IPS-NIHi7 (cell line): ENCODE data around the gene CABLES2.

ENCODE experiments used
- DNase-seq: peaks from one replicate; pipeline ENCODE4 v3.0.0; 2012; ENCODE audit warnings: mixed read lengths; ENCODE audit errors: extremely low spot score

Gene CABLES2

GRCh38 chr20:62350629-62351422 lies 56.3 kb downstream of the CABLES2 start:
- no peak for DNase-seq

GRCh38 chr20:62350098-62350628 lies 56.9 kb downstream of the CABLES2 start:
- DNase-seq = no peak

DNA sequence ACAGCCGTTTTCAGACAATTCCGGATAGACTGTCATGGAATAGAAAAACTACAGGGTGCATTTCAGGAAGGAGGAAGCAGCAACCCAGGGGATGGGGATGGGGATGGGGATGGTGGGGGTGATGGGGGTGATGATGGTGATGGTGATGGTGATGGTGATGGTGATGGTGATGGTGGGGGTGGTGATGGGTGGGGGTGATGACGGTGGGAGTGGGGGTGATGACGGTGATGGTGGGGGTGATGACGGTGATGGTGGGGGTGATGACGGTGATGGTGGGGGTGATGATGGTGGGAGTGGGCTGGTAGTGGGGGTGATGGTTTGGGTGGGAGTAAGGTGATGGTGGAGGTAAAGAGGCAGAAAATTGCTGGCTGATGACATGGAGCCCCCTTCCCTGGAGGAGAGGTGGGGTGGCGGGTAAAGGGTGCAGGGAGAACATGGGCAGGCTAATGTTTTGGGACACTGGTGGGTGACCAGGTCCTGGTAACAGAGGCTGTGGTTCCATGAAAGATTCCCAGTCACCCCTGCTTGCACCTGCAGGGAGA lies 57.5 kb downstream of the CABLES2 start:
- DNase-seq = no peak

DNA sequence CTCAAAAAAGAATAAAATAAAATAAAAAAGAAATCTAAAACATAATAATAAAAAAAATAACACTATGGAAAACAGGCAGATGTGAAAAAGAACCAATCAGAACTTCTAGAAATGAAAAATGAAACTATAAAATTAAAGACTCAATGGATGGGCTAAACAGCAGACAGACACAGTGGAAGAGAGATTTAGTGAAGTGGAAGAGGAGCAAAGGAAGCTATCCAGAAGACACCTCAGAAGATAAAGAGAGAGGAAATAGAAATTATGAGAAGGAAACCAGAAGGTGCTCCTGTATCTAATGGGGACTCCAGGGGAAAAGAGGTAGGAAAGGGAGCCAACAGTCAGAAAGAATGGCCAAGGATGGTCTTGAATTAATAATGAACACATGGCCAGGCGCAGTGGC lies 58.5 kb downstream of the CABLES2 start:
- DNase-seq = no peak

GRCh38 chr20:62347445-62347844 lies 59.6 kb downstream of the CABLES2 start:
- DNase-seq = no peak

DNA sequence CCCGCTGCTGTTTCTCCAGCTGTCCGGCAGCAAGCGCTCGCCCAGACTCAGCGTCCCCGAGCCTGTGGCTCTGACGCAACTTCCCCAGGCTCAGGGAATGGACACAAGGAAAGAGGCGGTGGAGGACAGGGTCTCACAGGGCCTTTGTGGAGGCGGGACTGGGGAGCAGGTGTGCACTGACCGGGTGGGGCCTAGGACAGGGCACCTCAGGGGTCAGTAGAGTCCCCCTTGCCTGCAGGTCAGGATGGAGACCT lies 60.0 kb downstream of the CABLES2 start:
- DNase-seq = no peak

DNA sequence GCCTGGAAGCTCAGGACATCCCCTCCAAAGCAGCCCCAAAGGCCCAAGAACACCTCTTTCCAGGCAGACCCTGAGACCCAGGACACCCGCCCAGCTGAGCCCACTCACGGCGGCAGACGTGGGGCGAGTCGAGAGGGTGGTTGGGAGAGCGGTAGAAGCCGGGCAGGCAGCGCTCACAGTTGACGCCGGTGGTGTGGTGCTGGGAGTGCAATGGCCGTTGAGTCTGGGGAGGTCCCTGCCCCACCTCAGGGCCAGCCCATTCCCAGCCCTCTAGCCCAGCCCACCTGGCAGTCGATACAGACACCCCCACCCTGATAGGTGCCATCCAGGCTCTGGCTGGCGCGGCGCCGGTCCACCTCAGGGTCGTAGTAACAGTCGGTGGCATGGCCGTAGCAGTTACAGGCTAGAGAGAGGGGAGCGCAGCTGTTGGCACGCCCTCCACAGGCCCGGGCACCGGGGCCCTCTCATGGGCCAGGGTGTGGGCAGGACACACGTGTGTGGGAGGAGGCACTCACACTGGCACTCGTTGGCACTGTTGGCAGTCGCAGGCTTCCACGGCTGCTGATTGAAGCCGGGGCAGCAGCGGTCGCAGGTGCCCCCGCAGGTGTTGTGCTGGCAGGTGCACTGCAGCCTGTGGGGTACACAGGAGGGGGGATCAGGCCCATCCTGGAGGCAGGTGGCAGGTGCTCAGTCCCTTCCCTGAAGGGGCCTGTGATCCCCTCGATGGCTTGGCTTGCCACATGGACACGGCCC lies 60.5 kb downstream of the CABLES2 start:
- no peak for DNase-seq

- DNase-seq = no peak
Measured at GRCh38 chr20:62345681-62346370, 61.3 kb downstream of the CABLES2 start.

DNA sequence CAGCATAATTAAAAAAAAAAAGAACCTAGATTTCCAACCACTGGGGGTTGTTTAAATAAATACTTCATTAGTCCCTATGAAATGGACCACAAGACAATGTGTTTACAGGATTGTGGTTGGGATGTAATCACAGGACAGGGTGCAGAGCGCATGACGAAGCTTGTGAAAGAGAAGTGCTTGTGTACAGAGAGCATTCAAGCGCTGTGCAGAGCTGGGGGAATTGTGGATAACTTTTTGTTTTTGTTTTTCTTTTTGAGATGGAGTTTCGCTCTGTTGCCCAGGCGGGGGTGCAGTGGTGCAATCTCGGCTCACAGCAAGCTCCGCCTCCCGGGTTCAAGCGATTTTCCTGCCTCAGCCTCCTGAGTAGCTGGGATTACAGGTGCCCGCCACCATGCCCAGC lies 62.3 kb downstream of the CABLES2 start:
- DNase-seq = no peak

GRCh38 chr20:62344092-62344491 lies 63.0 kb downstream of the CABLES2 start:
- no peak for DNase-seq

GRCh38 chr20:62342910-62343309 lies 64.2 kb downstream of the CABLES2 start:
- DNase-seq = no peak

DNA sequence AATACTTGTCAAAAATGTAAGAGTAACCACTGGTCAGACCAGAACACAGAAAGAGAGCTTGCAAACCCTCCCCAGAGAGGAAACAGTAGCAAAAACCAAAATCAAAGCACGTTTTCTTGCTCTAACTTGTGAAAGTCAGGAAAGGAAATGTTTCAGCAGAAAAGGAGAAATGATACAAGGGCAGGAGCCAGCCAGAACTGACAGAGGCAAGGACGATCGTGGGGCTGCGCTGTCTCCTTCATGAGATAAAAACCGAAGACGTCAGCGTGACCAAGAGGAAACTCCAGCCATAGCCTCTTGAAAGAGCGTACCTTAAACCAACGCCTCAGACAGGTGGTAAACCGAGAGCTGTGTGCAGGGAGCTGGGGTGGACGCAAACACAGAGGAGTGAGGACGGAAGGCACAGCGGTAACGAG lies 67.4 kb downstream of the CABLES2 start:
- DNase-seq = no peak
